Adrenal gland (tissue), 5 donors: Measurements from ENCODE around the gene ACBD4.

Experiments used
- CTCF ChIP-seq, 6 experiments: fragments of 450-650 bp in 4 of 6; fragments of 200-600 bp in 2 of 6; sonication (generic) in 1 of 6; IDR thresholded peaks; 1 replicate in 5 of 6; 2 replicates in 1 of 6; pipeline versions ENCODE4 v1.5.1 to v1.8.0; 2016 to 2021; ENCODE audit warnings: antibody characterized with exemption in 6 of 6, mild to moderate bottlenecking in 2 of 6, moderate library complexity in 1 of 6
- POLR2A ChIP-seq, 2 donors: fragments of 450-650 bp; IDR thresholded peaks; one replicate each; pipeline ENCODE4 v1.6.1; 2017; ENCODE audit warnings: antibody characterized with exemption in 2 of 2, mild to moderate bottlenecking in 2 of 2, moderate library complexity in 1 of 2
- donor health status: DM: no; HTN: no; CAD: no.

GRCh38 chr17:45119964-45120363 lies 15.5 kb upstream of the ACBD4 start:
- no peak for TF ChIP-seq POLR2A (IDR thresholded peaks at IDR 0.05)
- no peak for TF ChIP-seq CTCF (IDR thresholded peaks at IDR 0.05)
